Endothelial cell of umbilical vein (primary cell): Measurements from ENCODE around the gene PRRC1. TPM values are rescaled to one million over a fixed set of nuclear protein-coding genes. Genes with fewer than 3 reads are reported as not detected.

Experiments
- BruUV-seq: library from RNA; stranded (reverse); fragments of 400-500 nt; replicated peaks from 2 replicates; lab custom pipeline; 2021; lab: Mats Ljungman, UMichigan
- CTCF ChIA-PET: fragments of 300-600, 350-600 bp; sonication (Branson Sonifier 250); formaldehyde crosslinking; loops from one replicate; lab custom pipeline; 2021; ENCODE audit warnings: antibody characterized with exemption, inconsistent platforms; lab: Charles Lee
- POLR2A ChIA-PET: fragments of 300-600, 350-600 bp; sonication (Branson Sonifier 250); formaldehyde crosslinking; loops from one replicate; lab custom pipeline; 2021; ENCODE audit warnings: antibody characterized with exemption, inconsistent platforms; lab: Charles Lee
- DNase-seq: peaks from one replicate; pipeline ENCODE4 v3.0.0-alpha.2; 2011; ENCODE audit warnings: low read depth, low spot score
- FAIRE-seq: peaks from 2 replicates; lab custom pipeline; 2011; peaks lifted over from hg19 to GRCh38; lab: Jason Lieb, UNC
- H2AFZ ChIP-seq: 2 replicates; pipeline ENCODE4 v1.6.0; 2012; ENCODE audit warnings: low read depth, low read length, control low read depth, inconsistent platforms
- H3K27ac ChIP-seq: 2 replicates; pipeline ENCODE4 v1.5.1; 2011; ENCODE audit warnings: low read depth, mild to moderate bottlenecking, control low read depth, low read length, moderate library complexity; ENCODE audit not compliant: insufficient read depth
- H3K27me3 ChIP-seq, 2 experiments: 2 replicates each; pipeline versions ENCODE4 v1.6.0 to v1.6.1; 2011; ENCODE audit warnings: low read length in 2 of 2, mixed read lengths in 1 of 2; ENCODE audit not compliant: control insufficient read depth in 2 of 2, insufficient read depth in 2 of 2
- H3K36me3 ChIP-seq, 2 experiments: 2 replicates in 1 of 2; 3 replicates in 1 of 2; pipeline ENCODE4 v1.5.1; 2011; ENCODE audit warnings: low read length in 2 of 2, mild to moderate bottlenecking in 1 of 2, moderate library complexity in 1 of 2; ENCODE audit not compliant: control insufficient read depth in 2 of 2, insufficient read depth in 2 of 2; ENCODE audit errors: extremely low read depth in 1 of 2
- H3K4me1 ChIP-seq: 3 replicates; pipeline ENCODE4 v1.5.1; 2011; ENCODE audit warnings: mild to moderate bottlenecking, low read length; ENCODE audit not compliant: control insufficient read depth, insufficient read depth; ENCODE audit errors: extremely low read depth
- H3K4me2 ChIP-seq: 2 replicates; pipeline ENCODE4 v1.6.1; 2011; ENCODE audit warnings: low read length, control low read depth, mixed read lengths; ENCODE audit not compliant: insufficient read depth
- H3K4me3 ChIP-seq, 3 experiments: fragments of 200-600 bp in 1 of 3; sonication (generic), shearing (Covaris generic) in 1 of 3; replicated peaks in 1 of 3; 2 replicates each; pipeline ENCODE4 v1.5.1; 2011 to 2016; ENCODE audit warnings: control low read depth in 3 of 3, low read length in 3 of 3, mild to moderate bottlenecking in 2 of 3, inconsistent platforms in 1 of 3, low read depth in 1 of 3, moderate library complexity in 1 of 3; ENCODE audit not compliant: insufficient read depth in 1 of 3
- H3K79me2 ChIP-seq: 2 replicates; pipeline ENCODE4 v1.6.0; 2012; ENCODE audit warnings: low read length, inconsistent platforms; ENCODE audit not compliant: control insufficient read depth, insufficient read depth
- H3K9ac ChIP-seq: replicated peaks from 2 replicates; pipeline ENCODE3; 2011; ENCODE audit warnings: low read length, control low read depth; ENCODE audit not compliant: insufficient read depth; ENCODE audit errors: extremely low read depth
- H3K9me1 ChIP-seq: replicated peaks from 3 replicates; pipeline ENCODE4 v1.6.0; 2011; ENCODE audit warnings: mild to moderate bottlenecking, low read length; ENCODE audit not compliant: control insufficient read depth, insufficient read depth; ENCODE audit errors: extremely low read depth
- H3K9me3 ChIP-seq: replicated peaks from 2 replicates; pipeline ENCODE4 v1.5.1; 2012; ENCODE audit warnings: low read length, inconsistent platforms; ENCODE audit not compliant: control insufficient read depth, insufficient read depth
- H4K20me1 ChIP-seq: replicated peaks from 2 replicates; pipeline ENCODE3; 2011; ENCODE audit warnings: mild to moderate bottlenecking, low read length; ENCODE audit not compliant: control insufficient read depth, insufficient read depth; ENCODE audit errors: extremely low read depth
- EZH2 ChIP-seq: IDR thresholded peaks from 2 replicates; pipeline ENCODE4 v1.6.1; 2012; ENCODE audit warnings: borderline replicate concordance, low read depth, mild to moderate bottlenecking, moderate library complexity, low read length, inconsistent platforms; ENCODE audit not compliant: severe bottlenecking
- FOS ChIP-seq: IDR thresholded peaks from 2 replicates; pipeline ENCODE4 v1.6.1; 2011; ENCODE audit warnings: mild to moderate bottlenecking, low read length, moderate library complexity, borderline replicate concordance; ENCODE audit not compliant: insufficient read depth
- GATA2 ChIP-seq: IDR thresholded peaks from 2 replicates; pipeline ENCODE4 v1.7.0; 2011; ENCODE audit warnings: low read depth, mild to moderate bottlenecking, moderate library complexity, mixed read lengths, low read length; ENCODE audit not compliant: insufficient read length, insufficient read depth
- JUN ChIP-seq: IDR thresholded peaks from 2 replicates; pipeline ENCODE4 v1.6.1; 2011; ENCODE audit warnings: borderline replicate concordance, low read depth; ENCODE audit not compliant: insufficient read length, insufficient read depth
- MYC ChIP-seq: IDR thresholded peaks from one replicate; pipeline ENCODE4 v1.6.1; 2011; ENCODE audit warnings: mild to moderate bottlenecking, low read depth, low read length
- dilution Hi-C: fragments of 300-500 bp; cut with MboI; formaldehyde crosslinking; loops from one replicate; pipeline ENCODE4 v1.15.0; 2019; ENCODE audit warnings: low sequenced_read_pairs; ENCODE audit not compliant: extremely low pct_ligation_motif_present
- intact Hi-C: fragments of 100-400 bp; cut with micrococcal nuclease; formaldehyde crosslinking; loops from one replicate; pipeline ENCODE4 v1.10.0; 2022
- polyA plus RNA-seq, 4 experiments: library from polyadenylated mRNA; depleted of rRNA in 3 of 4; stranded (reverse) in 3 of 4; unstranded in 1 of 4; fragments of >200 nt; gene quantifications; 2 replicates each; pipeline versions ENCODE4 v1.2.1 to v1.2.3, GENCODE V29; 2011 to 2012; ENCODE audit warnings: missing spikeins in 1 of 4
- total RNA-seq: library from RNA; stranded (reverse); gene quantifications from 2 replicates; pipeline ENCODE4 v1.2.3, GENCODE V29; 2021
- TF ChIP-seq, protein P1 (sequence below), 2 donors: IDR thresholded peaks; 1 replicate in 1 of 2; 2 replicates in 1 of 2; pipeline ENCODE4 v1.5.1; 2011; ENCODE audit warnings: low read length in 2 of 2, mild to moderate bottlenecking in 2 of 2, moderate library complexity in 2 of 2, control low read depth in 1 of 2, inconsistent platforms in 1 of 2, low read depth in 1 of 2; ENCODE audit not compliant: insufficient read depth in 1 of 2; ENCODE audit errors: extremely low read depth in 1 of 2

The PRRC1 gene
- total and polyA plus RNA-seq, 2 donors (not counting 3 experiments of a cell fraction or from before 2014, with no cell fraction given): 64.4 to 77.6 TPM

DNA sequence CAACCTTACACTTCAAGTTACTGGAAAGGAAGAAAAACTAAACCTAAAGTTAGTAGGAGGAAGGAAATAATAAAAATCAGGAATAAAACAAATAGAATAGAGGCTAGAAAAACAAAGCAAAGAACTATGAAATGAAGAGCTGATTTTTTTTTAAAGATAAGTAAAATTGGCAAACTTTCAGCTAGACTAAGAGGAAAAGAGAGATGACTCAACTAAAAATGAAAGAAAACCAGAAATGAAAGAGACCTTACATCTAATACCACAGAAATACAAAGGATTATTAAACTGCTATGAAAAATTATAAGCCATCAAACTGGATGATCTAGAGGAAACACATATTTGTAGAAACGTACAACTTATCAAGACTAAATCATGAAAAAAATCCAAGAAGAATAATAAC, 60.0 kb downstream of the PRRC1 start:
- no TSS peak for BruUV-seq
- TF ChIP-seq MYC (no peak), FOS (peak; percentile 15), EZH2 (no peak), JUN (no peak), GATA2 (no peak)
- TF ChIP-seq, protein P1, sequence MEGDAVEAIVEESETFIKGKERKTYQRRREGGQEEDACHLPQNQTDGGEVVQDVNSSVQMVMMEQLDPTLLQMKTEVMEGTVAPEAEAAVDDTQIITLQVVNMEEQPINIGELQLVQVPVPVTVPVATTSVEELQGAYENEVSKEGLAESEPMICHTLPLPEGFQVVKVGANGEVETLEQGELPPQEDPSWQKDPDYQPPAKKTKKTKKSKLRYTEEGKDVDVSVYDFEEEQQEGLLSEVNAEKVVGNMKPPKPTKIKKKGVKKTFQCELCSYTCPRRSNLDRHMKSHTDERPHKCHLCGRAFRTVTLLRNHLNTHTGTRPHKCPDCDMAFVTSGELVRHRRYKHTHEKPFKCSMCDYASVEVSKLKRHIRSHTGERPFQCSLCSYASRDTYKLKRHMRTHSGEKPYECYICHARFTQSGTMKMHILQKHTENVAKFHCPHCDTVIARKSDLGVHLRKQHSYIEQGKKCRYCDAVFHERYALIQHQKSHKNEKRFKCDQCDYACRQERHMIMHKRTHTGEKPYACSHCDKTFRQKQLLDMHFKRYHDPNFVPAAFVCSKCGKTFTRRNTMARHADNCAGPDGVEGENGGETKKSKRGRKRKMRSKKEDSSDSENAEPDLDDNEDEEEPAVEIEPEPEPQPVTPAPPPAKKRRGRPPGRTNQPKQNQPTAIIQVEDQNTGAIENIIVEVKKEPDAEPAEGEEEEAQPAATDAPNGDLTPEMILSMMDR (IDR thresholded peaks at IDR 0.05; ENCODE audit: extremely low read depth in 1 of 2, insufficient read depth in 1 of 2, low read depth in 1 of 2, low read length in 2 of 2): no peak
- H3K79me2 ChIP-seq: no peaks in the 10 kb centered on the region
- no peaks in the 10 kb centered on the region for H3K9me1 ChIP-seq
- H4K20me1 ChIP-seq: no peaks in the 10 kb centered on the region
- FAIRE-seq (peak; percentile 40), DNase-seq (peak; percentile 64)
- dilution Hi-C loops: no loop called here
- H3K27ac ChIP-seq: no peak overlapping the region
- no peak overlapping the region for H3K9ac ChIP-seq
- intact Hi-C loops: loop anchor here (10.0 kb wide), 1 partner anchor 147 kb away; no protein-coding TSS in a partner anchor
- peaks cover 12% of the 10 kb centered on the region for H3K4me1 ChIP-seq
- POLR2A ChIA-PET: no interaction called here
- H2AFZ ChIP-seq: no peak overlapping the region
- H3K27me3 ChIP-seq: peaks cover 0 to under 1% of the 10 kb centered on the region in 2 experiments
- H3K36me3 ChIP-seq: no peaks in the 10 kb centered on the region
- CTCF ChIA-PET: interaction anchor here (0.7 to 1.2 kb wide), 7 partner anchors 10 to 921 kb away, joined by 3 to 9 read pairs (median 3); no protein-coding TSS in a partner anchor
- H3K9me3 ChIP-seq: no peaks in the 10 kb centered on the region
- H3K4me2 ChIP-seq: peak overlapping the region; percentile 52
- H3K4me3 ChIP-seq: no peak overlapping the region
